ENCODE data around the gene PRKD2.

The PRKD2 gene

DNA sequence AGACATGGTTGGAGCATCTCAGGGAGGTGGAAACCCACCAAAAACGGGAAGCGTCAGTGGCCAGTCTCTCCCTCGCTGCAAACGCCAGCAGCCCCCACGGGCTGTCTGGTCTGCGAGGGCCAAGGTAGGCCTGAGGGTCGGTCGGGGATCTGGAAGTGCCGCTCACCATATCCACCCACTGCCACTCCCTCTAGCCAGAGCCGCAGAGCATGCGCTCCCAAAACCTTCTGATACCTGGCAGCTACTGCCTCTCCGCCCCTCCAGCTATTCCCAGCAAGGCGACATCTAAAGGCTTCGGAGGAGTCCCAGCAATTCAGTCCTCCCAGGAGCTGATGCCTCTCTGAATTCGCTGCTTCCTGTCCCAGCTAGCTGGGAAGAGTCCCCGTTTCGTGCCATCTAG is 24.5 kb upstream of the PRKD2 start:
- DNase-seq = no peak

DNA sequence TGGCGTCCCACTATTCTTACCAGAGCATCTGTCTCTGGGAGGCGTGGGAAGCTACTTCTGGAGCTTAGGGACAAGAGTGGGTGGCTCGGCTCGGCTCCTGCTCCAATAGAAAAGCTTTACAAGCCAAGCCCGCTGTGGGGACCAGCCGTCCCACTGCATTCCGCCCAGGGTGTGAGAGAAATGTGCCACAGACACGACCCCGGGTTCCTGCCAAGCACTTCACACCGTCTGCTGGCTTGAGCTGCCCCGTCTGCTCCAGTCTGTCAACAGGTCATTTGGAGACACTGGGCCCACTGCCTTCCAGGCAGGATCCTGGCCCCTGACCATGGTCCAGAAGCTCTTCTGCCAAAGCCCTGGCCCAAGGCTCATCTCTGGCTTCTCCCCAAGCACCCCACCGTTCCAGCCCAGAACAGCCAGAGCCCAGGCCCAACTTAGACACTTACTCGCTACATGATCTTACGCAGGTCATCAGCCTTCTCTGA is 22.4 kb upstream of the PRKD2 start:
- no peak for DNase-seq

DNA sequence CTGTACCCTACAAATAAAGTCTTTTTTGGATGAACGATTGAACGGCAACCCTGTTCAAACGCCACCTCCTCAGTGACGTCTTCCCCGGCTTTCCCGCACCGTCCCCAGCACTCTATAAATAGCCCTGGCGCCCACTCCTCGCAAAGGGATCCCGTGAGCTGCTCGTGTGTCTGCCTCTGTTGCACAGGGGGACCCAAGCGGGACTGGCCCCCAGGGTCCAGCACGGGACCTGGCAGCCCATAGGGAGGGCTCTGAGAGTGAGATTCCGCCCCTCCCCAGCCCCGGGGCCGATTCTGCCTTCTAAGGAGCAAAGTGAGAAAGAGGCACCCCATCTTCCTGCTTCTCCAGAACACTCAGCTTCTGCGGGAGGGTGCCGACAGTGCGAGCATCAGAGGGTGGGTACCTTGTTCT is 20.9 kb upstream of the PRKD2 start:
- no peak for DNase-seq

DNA sequence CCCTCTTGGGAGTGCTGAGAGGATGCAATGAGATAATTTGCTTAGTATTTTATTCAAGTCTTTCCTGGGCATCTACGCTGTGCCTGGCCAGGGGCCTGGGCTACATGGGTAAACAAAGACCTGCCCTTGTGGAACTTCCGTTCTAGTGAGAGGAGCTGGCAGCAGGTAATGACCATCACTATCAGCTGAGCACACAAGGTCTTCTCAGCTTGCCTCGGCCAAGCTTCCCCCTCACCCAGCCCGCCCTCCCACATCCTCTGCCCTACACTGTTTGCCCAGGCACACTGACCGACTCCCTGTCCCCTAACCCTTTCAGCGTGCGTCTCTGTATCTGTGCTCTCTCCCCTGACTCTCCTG is 20.4 kb upstream of the PRKD2 start:
- DNase-seq = no peak

DNA sequence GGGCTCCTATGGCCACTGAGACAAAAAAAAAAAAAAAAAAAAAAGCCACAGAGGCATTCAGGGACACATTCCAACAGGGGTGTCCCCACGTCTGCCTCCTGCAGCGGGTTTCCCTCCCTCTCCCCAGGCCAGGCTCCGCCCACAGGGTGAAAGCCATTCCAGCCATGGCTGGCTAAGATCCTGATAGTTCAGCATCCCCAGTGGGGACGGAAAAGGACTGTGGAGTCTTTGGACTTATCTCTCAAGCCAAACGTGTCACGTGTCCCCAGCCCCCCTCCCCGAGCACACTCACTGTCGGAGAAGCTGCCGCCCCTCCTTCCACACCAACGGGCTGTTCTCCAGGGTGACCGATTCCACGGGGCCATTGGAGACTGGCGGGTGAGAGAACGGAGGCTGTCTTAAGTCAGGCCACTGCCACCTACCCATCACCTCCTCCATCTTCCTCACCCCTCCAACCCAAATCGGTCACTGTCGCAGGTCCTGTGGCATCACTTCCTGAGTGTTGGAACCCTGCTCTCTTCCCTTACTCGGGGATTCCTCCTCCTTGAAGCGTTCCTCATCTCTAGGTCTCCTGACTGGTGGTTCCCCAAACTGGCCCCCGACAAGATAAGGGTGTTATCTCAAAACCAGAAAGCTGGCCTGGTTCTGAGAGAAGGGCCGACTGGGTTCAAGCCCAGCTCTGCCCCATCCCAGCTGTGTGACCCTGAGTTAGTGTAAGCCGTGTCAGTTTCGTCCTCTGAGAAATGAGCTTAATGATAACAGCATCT is 19.8 kb upstream of the PRKD2 start:
- DNase-seq = no peak

DNA sequence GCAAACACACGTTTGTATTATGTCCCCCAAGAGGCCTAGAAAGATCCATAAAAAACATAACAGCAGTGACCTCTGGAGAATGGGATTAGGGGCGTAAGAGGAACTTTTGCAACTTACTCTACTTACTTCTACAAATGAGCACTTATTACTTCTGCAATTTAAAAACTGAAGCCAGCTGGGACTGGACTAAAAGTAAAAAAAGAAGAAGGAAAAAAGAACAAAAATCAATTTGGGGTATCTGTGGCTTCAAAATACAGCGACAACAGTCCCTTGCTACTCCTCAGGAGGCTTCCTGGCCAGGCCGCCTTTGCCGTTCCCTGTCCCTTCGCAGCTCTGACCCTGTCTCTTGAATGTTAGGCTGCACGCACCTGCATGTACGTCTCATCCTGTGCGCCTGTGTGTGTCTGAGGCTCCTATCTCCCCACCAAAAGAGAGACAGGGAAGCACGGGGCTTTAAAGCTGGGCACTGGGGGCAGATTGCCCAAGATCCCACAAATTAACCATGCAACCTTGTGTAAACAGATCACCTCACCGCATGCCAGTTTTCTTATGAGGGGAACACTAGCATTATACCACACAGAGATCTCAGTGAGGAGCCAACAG is 16.9 kb upstream of the PRKD2 start:
- no peak for DNase-seq

DNA sequence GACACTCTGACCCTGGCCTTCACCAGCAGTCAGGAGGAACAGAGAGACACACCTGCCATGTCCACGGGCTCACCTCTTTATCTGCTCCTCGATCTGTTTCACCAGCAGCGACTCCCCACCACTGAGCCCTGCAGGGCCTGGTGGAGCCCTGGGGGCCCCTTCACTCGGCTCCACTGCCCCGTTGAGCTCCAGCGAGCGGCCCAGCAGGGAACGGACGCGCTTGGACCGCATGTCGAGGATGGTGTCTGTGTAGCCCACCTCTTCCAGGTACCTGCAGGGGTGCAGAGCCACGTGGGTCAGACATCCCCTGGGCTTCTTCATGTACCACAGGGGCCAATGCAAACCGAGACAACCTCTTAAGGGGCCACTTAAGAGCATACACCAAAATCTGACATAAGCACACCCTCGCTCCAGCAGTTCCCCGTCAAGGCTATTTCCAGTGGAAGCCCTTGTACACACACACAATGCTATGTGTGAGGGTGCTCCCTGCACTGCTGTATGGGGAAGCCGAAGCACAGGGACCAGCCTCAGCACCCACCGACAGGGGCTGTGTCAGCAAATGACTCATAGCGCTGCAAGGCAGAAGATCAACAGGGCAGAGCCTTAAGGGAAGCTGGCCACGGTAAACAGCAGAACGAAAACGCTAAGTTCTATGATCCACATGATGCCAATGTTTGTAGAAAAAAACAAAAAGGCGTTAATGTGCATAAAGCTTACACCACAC is 16.2 kb upstream of the PRKD2 start:
- DNase-seq = no peak

DNA sequence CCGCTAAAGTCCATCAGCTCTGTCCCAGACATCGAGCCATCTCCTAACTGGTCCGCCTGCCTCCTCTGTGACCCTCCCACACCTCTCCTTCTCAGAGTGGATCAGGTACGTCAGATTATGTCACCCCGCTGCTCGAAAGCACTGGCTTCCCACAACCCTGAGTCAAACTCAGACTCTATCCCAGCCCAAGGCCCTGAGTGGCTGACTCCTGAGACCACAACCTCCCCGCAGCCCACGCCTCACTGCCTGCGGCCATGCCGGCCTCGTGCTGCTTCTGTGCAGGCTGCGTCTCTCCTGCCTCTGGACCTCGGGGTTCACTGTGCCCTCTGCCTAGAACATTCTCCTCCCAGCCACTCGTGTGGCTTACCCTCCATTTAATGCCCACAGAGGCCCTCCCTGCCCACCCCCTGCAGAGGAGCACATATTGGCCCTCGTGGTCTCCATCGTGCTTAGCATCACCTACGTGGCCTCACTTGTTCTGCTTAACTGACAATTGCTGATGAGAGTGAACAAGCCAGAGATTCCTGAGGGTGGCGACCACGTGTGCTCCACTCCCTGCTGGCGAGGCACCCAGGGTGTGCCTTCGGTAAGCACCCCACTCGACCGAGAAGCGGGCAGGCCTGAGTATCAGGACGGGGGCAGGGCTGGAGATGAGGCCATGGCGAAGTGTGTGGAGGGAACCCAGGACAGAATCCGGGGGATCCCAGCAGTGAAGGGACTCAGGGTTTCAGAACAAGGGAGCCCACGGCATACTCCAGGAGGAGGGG is 15.4 kb upstream of the PRKD2 start:
- DNase-seq = no peak

DNA sequence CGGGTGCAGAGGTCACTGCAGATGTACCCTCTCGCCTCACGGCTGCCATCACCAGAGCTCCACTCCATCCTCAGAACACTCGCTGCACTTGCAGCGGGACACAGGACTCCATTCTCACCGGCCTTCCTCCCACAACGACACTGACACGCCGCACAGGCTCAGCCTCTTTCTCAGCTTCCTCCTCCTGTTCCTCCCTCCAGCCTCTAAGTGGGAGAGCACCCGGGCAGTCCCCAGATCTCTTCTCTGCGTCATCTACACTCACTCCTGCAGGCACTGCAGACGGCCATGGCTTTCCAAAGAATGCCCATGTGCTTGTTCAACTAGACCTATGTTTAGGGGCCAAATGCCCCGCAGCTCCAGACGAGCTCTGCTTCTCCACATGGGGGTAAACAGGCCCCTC is 14.7 kb upstream of the PRKD2 start:
- no peak for DNase-seq

DNA sequence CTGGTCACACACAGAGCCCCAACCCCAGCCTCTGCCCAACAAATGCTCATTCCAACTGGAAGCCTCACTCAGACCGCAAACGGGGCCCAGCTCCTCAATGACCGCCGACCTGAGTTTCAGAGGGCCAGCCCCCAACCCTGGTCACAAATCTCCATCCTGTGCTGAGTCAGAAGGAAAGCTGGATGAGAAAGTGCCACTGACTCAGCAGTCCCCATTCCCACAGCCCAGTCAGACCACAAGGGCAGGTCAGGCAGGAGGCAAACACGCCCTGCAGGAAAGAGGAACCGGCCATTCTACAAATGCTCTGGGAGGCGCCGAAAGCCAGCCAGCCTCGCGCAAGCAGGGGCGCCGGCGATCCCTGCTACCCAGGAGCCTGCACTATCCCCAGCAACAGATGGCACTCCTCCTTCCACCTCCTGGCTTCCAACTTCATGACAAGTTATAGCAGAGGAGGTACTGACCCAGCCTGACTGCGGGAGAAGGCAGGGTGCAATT is 14.1 kb upstream of the PRKD2 start:
- DNase-seq = no peak

DNA sequence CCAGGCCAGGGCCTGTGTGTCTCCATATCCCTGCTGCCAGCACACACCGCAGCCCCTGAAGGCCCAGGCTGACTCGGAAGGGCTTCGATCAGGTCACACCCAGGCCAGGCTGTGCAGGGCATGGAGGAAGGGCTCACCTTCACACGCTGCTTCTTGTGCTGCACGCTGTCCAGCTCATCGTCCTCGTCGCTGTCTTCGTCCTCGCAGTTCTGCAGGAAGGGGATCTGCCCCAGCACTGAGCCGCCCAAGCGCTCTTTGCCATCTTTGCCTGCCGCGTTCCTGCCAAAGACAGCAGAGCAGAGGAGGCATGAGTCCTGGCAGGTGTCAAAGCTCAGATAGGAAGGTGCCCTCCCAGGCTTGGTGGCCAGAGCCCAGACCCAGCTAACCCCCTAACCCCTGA is 13.7 kb upstream of the PRKD2 start:
- DNase-seq = no peak

DNA sequence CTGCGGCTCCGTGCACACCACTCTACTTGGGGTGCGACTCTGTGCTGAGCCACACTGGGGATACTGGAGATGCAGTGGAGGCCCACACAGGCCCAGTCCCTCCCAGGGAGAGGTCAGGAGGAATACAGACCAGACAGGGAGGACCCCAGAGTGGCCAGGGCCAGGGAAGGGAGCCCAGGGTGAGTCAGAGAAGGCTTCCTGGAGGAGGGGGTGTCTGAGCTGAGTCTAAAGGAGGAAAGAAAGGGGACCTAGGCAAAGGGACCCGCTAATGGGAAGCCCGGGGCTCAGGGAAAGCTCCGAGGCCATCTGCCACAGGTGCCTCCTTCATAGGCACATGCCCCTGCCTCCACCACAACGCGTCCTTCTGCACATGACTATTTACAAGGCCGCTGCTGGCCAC is 13.3 kb upstream of the PRKD2 start:
- DNase-seq = no peak

DNA sequence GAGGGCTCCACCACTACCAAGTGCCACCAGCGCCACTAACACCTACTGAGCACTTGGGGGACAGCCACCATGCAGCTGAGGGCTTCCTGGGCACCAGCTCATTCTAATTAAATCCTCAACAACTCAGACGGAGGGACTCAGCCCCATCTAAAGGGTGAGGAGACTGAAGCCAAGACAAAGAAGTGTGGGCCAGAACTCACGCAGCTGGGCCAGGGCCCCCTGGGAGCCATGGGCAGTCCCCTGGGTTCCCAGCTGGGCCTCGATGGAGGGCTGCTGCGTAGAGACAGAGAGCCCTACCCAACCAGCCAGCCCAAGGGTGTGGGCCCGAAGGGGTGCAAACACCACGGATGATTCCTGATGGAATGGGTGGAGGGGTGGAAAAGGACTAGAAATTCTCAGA is 12.8 kb upstream of the PRKD2 start:
- no peak for DNase-seq

DNA sequence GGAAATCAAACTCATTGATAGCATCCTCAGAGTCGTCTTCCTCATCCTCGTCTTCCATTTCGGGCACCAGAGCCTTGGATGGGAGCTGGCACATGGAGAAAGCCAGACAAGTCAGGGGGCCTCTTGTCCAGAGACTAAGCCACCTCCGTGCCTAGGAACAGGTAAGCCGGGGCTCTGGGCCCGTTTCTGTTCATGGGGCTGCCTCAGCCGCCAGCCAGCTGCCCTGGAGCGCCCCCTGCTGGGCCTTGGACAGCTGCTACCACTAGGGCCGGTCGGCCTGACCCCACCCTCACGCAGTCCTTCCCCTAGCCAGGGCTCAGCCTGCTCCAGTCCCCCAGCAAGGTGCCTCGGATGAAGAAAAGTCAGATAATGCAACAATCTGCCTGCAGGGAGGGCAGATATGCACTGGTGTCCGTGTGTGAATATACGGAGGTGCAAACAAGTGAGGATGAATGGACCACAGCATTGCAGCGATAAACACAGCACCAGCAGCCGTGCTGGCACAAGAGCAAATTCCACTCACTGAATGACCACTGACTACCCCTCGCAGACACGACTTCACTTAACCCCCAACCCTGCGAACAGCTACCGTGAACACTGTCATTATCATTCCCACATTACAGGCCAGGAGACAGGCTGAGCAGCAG is 11.9 kb upstream of the PRKD2 start:
- peak; percentile 91 for DNase-seq

DNA sequence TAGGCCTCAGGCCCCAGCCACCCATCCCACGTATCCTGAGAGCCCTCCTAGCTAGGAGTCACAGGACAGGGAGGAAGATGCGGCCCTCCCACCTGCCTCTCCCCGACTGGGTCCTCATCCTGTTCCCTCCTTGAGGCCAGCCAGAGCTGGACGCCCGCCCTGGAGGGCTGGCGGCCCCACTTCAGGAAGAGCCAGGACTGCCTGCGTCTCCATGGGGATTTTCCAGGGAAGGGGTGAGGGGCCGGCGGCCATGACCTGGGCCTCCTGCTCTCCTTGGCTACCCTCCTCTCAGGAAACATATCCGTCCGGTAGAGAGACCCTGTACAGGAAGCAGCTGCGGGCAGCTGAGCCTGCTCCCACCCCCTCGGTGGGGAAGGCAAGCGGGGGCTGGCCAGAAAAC is 11.3 kb upstream of the PRKD2 start:
- no peak for DNase-seq

DNA sequence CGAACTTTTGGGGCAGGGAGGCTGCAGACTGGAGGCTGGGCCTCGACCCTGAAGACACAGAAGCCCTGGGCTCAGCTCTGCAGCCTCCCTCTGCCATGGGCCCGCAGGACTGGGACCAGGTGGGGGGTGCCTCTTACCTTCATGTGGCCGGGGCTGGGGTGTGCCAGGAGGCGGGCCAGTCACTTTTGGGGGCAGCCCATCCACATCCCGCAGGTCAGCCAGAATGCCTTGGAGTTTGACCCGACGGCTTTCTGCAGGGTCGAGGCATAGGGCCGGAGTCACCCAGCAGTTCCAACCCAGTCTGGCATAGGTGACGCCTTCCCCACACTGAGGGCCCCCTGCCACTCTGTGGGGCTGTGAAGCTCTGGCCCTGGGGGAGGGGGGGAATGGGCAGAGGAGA is 10.8 kb upstream of the PRKD2 start:
- DNase-seq = no peak

DNA sequence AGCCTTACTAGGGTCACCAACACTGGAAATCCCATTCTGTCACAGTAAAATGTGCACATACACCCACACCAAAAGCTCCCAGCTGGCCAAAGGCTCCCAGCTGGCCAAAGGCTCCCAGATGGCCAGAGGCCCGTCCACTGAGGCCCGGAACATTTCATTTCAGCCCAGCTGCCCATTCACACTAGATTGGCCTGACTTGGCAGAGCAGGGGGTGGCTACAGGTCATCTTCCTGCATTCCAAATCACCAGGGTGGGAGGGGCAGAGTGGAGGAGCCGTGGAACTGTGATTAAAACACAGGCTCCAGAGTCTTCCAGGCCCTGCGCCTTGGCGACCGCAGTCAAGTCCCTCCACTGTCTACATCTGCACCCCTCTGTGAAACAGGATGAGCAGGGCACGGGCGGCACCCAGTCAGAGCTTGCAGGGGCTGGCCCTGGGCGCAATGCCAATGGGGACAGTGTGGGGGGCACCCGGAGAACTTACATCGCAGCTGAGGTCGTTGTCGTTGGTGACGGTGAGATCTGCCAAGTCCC is 10.1 kb upstream of the PRKD2 start:
- no peak for DNase-seq

DNA sequence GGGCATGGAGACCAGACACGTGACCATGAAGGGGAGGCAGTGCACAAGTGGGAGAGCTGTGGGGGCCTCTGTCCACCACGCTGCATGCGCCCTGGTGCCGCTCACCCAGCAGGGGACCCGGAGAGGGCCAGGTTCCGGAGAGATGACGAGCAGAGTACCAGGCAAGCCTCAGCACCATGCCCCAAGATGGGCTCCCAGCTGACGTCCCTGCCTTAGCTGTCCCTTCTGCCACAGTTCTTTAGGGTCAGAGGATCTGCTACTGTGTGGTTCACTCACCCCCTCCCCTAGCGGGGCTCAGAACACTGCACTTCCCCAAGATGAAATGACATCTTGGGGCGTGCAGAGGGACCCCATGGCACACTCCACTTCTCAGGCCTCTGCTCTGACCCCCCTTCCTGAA is 9.6 kb upstream of the PRKD2 start:
- DNase-seq = no peak

DNA sequence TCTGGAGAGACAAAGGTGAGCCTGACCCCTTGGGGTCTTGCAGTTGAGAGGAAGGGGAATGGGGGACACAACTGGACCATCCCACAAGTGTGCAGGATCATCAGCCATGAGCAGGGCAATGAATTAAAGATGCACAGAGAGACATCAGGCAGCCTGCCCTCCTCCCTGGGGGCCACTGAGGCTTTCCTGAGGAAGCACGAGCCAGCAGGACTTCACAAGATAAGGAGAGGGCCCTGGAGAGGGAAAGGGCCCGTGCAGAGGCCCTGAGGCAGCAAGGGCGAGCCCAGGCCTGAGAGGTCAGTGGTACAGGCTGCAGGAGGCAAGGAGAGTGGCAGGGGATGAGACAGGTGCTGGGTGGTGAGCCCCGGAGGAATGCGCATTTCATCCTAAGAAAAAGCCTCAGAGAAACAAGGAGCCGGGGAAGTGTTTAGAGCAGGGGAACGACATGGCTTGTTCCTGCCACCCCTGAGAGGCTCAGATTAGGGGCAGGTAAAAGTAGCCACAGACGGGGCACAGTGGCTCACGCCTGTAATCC is 9.0 kb upstream of the PRKD2 start:
- no peak for DNase-seq

DNA sequence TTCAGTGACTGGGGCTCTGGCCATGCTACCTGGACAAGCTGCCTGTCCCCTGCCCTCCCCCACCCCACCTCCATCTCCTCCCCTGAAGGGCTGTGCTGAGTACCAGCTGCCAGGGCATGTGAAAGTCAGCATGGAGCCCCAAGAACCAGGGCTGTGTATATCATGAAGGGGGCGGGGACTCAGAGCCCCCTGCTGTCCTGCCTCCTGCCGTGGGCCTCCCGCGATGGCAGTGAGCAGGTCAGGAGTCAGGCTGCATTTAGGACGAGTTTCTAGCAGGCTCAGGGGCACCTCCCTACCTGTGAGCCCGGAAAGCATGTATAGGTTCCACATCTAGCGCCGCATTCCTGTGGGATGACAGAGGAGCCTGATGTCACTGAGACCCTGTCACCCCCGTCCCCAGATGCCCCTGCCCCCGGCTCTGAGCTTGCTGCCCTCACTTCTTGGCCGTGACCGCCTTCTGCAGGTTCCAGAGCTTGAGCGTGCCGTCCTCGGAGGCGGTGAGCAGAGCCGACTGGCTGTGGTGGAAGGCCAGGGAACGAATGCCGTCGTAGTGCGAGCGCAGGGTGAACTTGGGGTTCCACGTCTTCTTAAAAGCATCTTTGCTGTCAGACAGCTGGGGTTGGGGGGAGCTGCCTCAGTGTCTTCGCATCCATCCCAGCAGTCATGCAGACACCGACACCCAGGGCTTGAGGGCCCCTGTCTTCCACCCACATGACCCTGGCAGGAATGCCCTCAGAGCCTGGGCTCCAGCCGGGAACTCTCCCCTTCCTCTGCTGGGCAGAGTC is 8.3 kb upstream of the PRKD2 start:
- DNase-seq = no peak

DNA sequence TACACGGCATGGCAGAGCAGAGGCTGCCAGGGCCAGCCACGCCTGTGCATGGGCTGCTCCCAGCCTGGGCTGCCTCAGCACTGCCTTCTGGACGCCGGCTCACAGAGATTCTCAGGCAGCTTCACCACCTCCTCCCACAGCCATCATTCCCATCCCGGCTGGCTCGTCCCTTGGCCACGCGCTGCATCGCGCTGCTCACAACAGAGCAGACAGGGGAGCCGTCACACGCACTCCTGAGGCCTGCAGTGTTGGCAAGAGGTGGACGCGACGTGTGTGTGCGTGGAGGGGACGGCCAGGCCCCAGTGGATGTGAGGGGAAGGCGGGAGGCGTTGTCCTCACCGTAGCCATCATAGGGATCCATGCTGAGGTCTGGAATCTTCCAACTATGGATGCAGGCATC is 7.6 kb upstream of the PRKD2 start:
- DNase-seq = no peak
